CD14-positive monocyte (primary cell): ENCODE results near the gene CYP39A1. TPM values are rescaled to one million over a fixed set of nuclear protein-coding genes. Genes with fewer than 3 reads are reported as not detected.

Experiments used
- DNase-seq, 3 donors: peaks; one replicate each; pipeline ENCODE4 v3.0.0-alpha.2; 2011 to 2022
- H2AFZ ChIP-seq: 2 replicates; pipeline ENCODE4 v1.6.0; 2012; ENCODE audit warnings: mild to moderate bottlenecking, low read depth, low read length, inconsistent platforms; ENCODE audit not compliant: insufficient read depth, poor library complexity, severe bottlenecking
- H3K27ac ChIP-seq, 2 donors: 1 replicate in 1 of 2; 2 replicates in 1 of 2; pipeline ENCODE4 v1.5.1; 2012 to 2013; ENCODE audit warnings: low read length in 2 of 2, control low read depth in 1 of 2, inconsistent platforms in 1 of 2, low read depth in 1 of 2, mild to moderate bottlenecking in 1 of 2
- H3K27me3 ChIP-seq, 2 donors: one replicate each; pipeline versions ENCODE4 v1.6.0 to v1.6.1; 2011 to 2013; ENCODE audit warnings: low read length in 2 of 2; ENCODE audit not compliant: control insufficient read depth in 2 of 2, insufficient read depth in 2 of 2
- H3K36me3 ChIP-seq, 2 donors: replicated peaks in 1 of 2; 1 replicate in 1 of 2; 2 replicates in 1 of 2; pipeline versions ENCODE4 v1.5.1 to v1.6.1; 2012 to 2013; ENCODE audit warnings: low read length in 2 of 2, control low read depth in 1 of 2, inconsistent platforms in 1 of 2, mild to moderate bottlenecking in 1 of 2; ENCODE audit not compliant: insufficient read depth in 2 of 2, control insufficient read depth in 1 of 2
- H3K4me1 ChIP-seq, 2 donors: 1 replicate in 1 of 2; 2 replicates in 1 of 2; pipeline versions ENCODE4 v1.5.1 to v1.6.1; 2012 to 2013; ENCODE audit warnings: low read length in 2 of 2, control low read depth in 1 of 2, inconsistent platforms in 1 of 2, mild to moderate bottlenecking in 1 of 2, moderate library complexity in 1 of 2; ENCODE audit not compliant: insufficient read depth in 2 of 2, control insufficient read depth in 1 of 2
- H3K4me2 ChIP-seq: replicated peaks from 2 replicates; pipeline ENCODE3; 2012; ENCODE audit warnings: low read length, moderate library complexity, mild to moderate bottlenecking; ENCODE audit not compliant: poor library complexity, severe bottlenecking; ENCODE audit errors: extremely low read depth
- H3K4me3 ChIP-seq, 3 experiments: fragments of 200-600 bp in 1 of 3; sonication (generic) in 1 of 3; replicated peaks in 1 of 3; 1 replicate in 2 of 3; 2 replicates in 1 of 3; pipeline ENCODE4 v1.5.1; 2011 to 2013; ENCODE audit warnings: low read length in 3 of 3, mild to moderate bottlenecking in 3 of 3, control low read depth in 2 of 3, low read depth in 2 of 3, inconsistent platforms in 1 of 3, moderate library complexity in 1 of 3
- H3K79me2 ChIP-seq: 2 replicates; pipeline ENCODE4 v1.6.0; 2012; ENCODE audit warnings: mild to moderate bottlenecking, control low read depth, inconsistent platforms, low read length, moderate library complexity; ENCODE audit not compliant: insufficient read depth
- H3K9ac ChIP-seq: 2 replicates; pipeline ENCODE4 v1.6.0; 2017; ENCODE audit warnings: low read length, mild to moderate bottlenecking; ENCODE audit not compliant: insufficient read depth, poor library complexity, severe bottlenecking
- H3K9me3 ChIP-seq, 2 donors: replicated peaks in 1 of 2; 1 replicate in 1 of 2; 2 replicates in 1 of 2; pipeline versions ENCODE4 v1.5.1 to v1.6.1; 2012 to 2013; ENCODE audit warnings: low read length in 2 of 2, control low read depth in 1 of 2; ENCODE audit not compliant: control insufficient read depth in 1 of 2, insufficient read depth in 1 of 2
- H4K20me1 ChIP-seq: 2 replicates; pipeline ENCODE4 v1.6.0; 2012; ENCODE audit warnings: mild to moderate bottlenecking, low read length, control low read depth, moderate library complexity; ENCODE audit not compliant: insufficient read depth
- H3K27ac Mint-ChIP-seq, 7 donors: one replicate each; pipeline ENCODE4 v1.8.0; 2020; ENCODE audit warnings: mild to moderate bottlenecking in 7 of 7, mixed read lengths in 7 of 7, moderate library complexity in 6 of 7, inconsistent platforms in 2 of 7
- H3K27me3 Mint-ChIP-seq, 3 donors: one replicate each; pipeline ENCODE4 v1.8.0; 2021 to 2022; ENCODE audit warnings: low read depth in 3 of 3, mild to moderate bottlenecking in 3 of 3, mixed read lengths in 3 of 3, moderate library complexity in 3 of 3, inconsistent platforms in 1 of 3
- H3K36me3 Mint-ChIP-seq, 2 donors: one replicate each; pipeline ENCODE4 v1.8.0; 2020; ENCODE audit warnings: mixed read lengths in 2 of 2, inconsistent platforms in 1 of 2, mild to moderate bottlenecking in 1 of 2
- H3K4me1 Mint-ChIP-seq: one replicate; pipeline ENCODE4 v1.8.0; 2020; ENCODE audit warnings: mild to moderate bottlenecking, mixed read lengths
- H3K4me3 Mint-ChIP-seq, 2 donors: one replicate each; pipeline ENCODE4 v1.8.0; 2020; ENCODE audit warnings: mild to moderate bottlenecking in 2 of 2, mixed read lengths in 2 of 2, moderate library complexity in 1 of 2
- H3K9me3 Mint-ChIP-seq, 7 donors: one replicate each; pipeline ENCODE4 v1.8.0; 2020 to 2022; ENCODE audit warnings: mixed read lengths in 7 of 7, mild to moderate bottlenecking in 6 of 7, moderate library complexity in 6 of 7, inconsistent platforms in 2 of 7
- WGBS: methylation state at CpG from one replicate; pipeline ENCODE4 v1.1.5; 2013; ENCODE audit warnings: missing lambda C conversion rate; ENCODE audit not compliant: insufficient coverage; 5-methylcytosine and 5-hydroxymethylcytosine counted together
- intact Hi-C, 2 donors: fragments of 100-400 bp; cut with micrococcal nuclease; formaldehyde crosslinking; loops; one replicate each; pipeline versions ENCODE4 v1.15.0 to v1.15.1; 2023
- polyA plus RNA-seq, 3 donors: library from polyadenylated mRNA; depleted of rRNA in 1 of 3; unstranded in 2 of 3; stranded (reverse) in 1 of 3; fragments of 300-500 nt in 2 of 3; fragments of >200 nt in 1 of 3; fragmentation: Illumina TruSeq in 2 of 3; gene quantifications; 1 replicate in 2 of 3; 2 replicates in 1 of 3; pipeline ENCODE4 v1.2.3, GENCODE V29; 2012 to 2021
- TF ChIP-seq, protein P1 (sequence below): fragments of 200-600 bp; IDR thresholded peaks from one replicate; pipeline ENCODE4 v1.8.0; 2022; ENCODE audit warnings: antibody characterized with exemption, mild to moderate bottlenecking

Gene CYP39A1
- polyA plus RNA-seq, 3 donors = not detected

DNA sequence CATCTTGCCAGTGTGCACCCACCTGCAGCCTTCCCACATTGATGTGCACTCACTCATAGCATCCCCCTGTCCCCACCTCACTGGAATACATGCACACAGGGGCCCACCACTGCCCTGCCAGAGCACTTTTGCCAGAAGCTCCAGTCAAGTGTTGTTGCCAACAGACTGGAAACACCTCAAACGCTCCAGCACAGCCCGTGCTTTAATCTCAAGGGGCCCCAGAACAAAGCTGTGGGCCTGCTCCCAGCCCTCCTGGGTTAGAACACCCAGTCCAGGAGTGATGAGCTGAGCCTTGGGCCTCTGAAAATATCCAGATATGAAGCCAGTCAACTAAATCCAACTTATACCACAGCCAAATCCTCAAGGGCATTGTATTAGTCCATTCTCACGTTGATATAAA lies 77.1 kb downstream of the CYP39A1 start:
- H3K4me3 Mint-ChIP-seq = no peak overlapping the region

DNA sequence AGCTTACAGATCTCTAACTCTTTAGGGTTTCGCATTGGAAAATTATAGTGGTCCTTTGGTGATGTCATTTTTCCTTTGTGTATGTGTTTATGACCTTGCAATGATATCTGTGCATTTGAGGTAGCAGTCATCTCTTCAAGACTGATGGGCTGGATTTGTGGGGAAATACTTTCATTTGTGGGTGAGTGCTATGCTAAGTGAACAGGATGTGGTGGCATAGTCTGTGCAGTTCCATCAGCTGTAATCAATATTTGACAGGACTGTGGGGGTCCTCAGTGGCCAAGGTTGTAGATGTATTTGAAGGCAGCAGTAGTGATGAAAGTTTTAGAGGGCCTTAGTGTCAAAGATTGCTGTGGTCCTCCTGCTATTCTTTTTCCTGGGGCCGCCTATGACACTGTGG lies 79.5 kb downstream of the CYP39A1 start:
- Histone ChIP-seq H3K27me3 (no peaks in the 10 kb centered on the region), H3K9me3 (peaks cover 0 to 14% of the 10 kb centered on the region in 2 donors), H3K27ac (no peak overlapping the region), H3K9ac (no peak overlapping the region), H3K36me3 (no peaks in the 10 kb centered on the region), H3K4me3 (no peak overlapping the region), H3K79me2 (no peaks in the 10 kb centered on the region), H3K4me1 (no peaks in the 10 kb centered on the region), H2AFZ (no peak overlapping the region), H4K20me1 (no peaks in the 10 kb centered on the region), H3K4me2 (no peak overlapping the region)
- no peak for DNase-seq
- Mint-ChIP-seq H3K4me3 (no peak overlapping the region), H3K36me3 (no peaks in the 10 kb centered on the region), H3K27ac (no peak overlapping the region), H3K9me3 (peaks cover 7 to 16% (median 8%) of the 10 kb centered on the region in 7 donors), H3K4me1 (no peaks in the 10 kb centered on the region), H3K27me3 (peaks cover 0 to 5% (median 1%) of the 10 kb centered on the region in 3 donors)
- intact Hi-C loops = no loop called here
- 0% methylated on average over 1 of the region's 2 CpGs for WGBS
- TF ChIP-seq, protein P1, sequence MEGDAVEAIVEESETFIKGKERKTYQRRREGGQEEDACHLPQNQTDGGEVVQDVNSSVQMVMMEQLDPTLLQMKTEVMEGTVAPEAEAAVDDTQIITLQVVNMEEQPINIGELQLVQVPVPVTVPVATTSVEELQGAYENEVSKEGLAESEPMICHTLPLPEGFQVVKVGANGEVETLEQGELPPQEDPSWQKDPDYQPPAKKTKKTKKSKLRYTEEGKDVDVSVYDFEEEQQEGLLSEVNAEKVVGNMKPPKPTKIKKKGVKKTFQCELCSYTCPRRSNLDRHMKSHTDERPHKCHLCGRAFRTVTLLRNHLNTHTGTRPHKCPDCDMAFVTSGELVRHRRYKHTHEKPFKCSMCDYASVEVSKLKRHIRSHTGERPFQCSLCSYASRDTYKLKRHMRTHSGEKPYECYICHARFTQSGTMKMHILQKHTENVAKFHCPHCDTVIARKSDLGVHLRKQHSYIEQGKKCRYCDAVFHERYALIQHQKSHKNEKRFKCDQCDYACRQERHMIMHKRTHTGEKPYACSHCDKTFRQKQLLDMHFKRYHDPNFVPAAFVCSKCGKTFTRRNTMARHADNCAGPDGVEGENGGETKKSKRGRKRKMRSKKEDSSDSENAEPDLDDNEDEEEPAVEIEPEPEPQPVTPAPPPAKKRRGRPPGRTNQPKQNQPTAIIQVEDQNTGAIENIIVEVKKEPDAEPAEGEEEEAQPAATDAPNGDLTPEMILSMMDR = no peak

More for the DNA sequence above, 77.1 kb downstream of the CYP39A1 start:
- intact Hi-C loops = no loop called here
- Mint-ChIP-seq H3K9me3 (peaks cover 6 to 20% (median 8%) of the 10 kb centered on the region in 7 donors), H3K27me3 (peaks cover 0 to 5% (median under 1%) of the 10 kb centered on the region in 3 donors), H3K27ac (no peak overlapping the region), H3K36me3 (no peaks in the 10 kb centered on the region), H3K4me1 (no peaks in the 10 kb centered on the region)
- H2AFZ ChIP-seq = no peak overlapping the region
- 84% methylated on average over 2 of the region's 3 CpGs for WGBS
- TF ChIP-seq, protein P1 = no peak
- peaks cover 0 to 14% of the 10 kb centered on the region in 2 donors for H3K9me3 ChIP-seq
- H3K36me3 ChIP-seq = no peaks in the 10 kb centered on the region
- no peak overlapping the region for H3K9ac ChIP-seq
- no peaks in the 10 kb centered on the region for H3K27me3 ChIP-seq
- no peaks in the 10 kb centered on the region for H4K20me1 ChIP-seq
- H3K27ac ChIP-seq = no peak overlapping the region
- no peak overlapping the region for H3K4me3 ChIP-seq
- no peak overlapping the region for H3K4me2 ChIP-seq
- DNase-seq = no peak
- H3K79me2 ChIP-seq = no peaks in the 10 kb centered on the region
- no peaks in the 10 kb centered on the region for H3K4me1 ChIP-seq
